ENCODE results near the gene APIP.

APIP gene

DNA sequence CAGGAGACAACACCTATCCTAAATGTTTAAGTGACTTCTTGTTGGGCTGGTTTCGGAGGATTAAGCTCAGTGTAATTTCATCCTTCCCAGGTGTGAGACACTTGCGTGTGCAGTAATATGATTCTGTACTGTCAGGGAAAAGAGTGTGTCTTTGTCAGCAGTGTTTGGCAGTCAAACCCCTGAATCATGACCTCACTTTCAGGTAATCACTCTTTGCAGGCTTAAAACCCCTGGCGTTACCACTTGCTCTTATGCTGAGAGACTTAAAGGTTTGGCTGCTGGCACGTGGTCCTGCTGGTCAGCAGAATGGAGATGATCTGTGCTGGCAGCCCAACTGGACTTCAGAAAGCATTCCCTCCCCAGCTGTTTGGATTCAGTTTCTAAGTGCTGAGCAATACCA, 56.1 kb downstream of the APIP start:
- Histone ChIP-seq H3K9me3 (ENCODE audit: insufficient read depth, low read length) (no peaks in the 10 kb centered on the region), H2AFZ (ENCODE audit: low read depth, low read length, severe bottlenecking) (no peak overlapping the region), H3K27ac (ENCODE audit: low read depth, low read length) (no peak overlapping the region), H3F3A (ENCODE audit: insufficient read depth) (no peaks in the 10 kb centered on the region), H4K20me1 (ENCODE audit: low read depth, low read length) (no peaks in the 10 kb centered on the region), H3K4me2 (ENCODE audit: low read depth, low read length, poor library complexity, severe bottlenecking) (no peak overlapping the region), H3K79me2 (ENCODE audit: insufficient read depth, low read length) (no peaks in the 10 kb centered on the region), H3K36me3 (ENCODE audit: low read length) (no peaks in the 10 kb centered on the region), H3K9ac (ENCODE audit: low read length) (no peak overlapping the region), H3K4me3 (ENCODE audit: insufficient read depth, low read length, poor library complexity, severe bottlenecking) (no peak overlapping the region), H3K9me2 (replicated peaks; ENCODE audit: insufficient read depth, low read length) (no peaks in the 10 kb centered on the region), H3K27me3 (ENCODE audit: low read length) (no peaks in the 10 kb centered on the region)
- TF ChIP-seq CTCF (IDR thresholded peaks at IDR 0.05; ENCODE audit: insufficient read depth, low read length, poor library complexity, severe bottlenecking) (no peak), EZH2phosphoT487 (conservative IDR thresholded peaks at IDR 0.05; ENCODE audit: low read length) (no peak)

- no peak overlapping the region for H3K27ac ChIP-seq (ENCODE audit: low read depth, low read length)
- no peak overlapping the region for H2AFZ ChIP-seq (ENCODE audit: low read depth, low read length, severe bottlenecking)
- H4K20me1 ChIP-seq (ENCODE audit: low read depth, low read length) = no peaks in the 10 kb centered on the region
- H3K4me2 ChIP-seq (ENCODE audit: low read depth, low read length, poor library complexity, severe bottlenecking) = no peak overlapping the region
- H3K4me3 ChIP-seq (ENCODE audit: insufficient read depth, low read length, poor library complexity, severe bottlenecking) = no peak overlapping the region
- H3K9me2 ChIP-seq (replicated peaks; ENCODE audit: insufficient read depth, low read length) = no peaks in the 10 kb centered on the region
- H3K9me3 ChIP-seq (ENCODE audit: insufficient read depth, low read length) = no peaks in the 10 kb centered on the region
- H3K79me2 ChIP-seq (ENCODE audit: insufficient read depth, low read length) = no peaks in the 10 kb centered on the region
- no peaks in the 10 kb centered on the region for H3K36me3 ChIP-seq (ENCODE audit: low read length)
- no peak for TF ChIP-seq EZH2phosphoT487 (conservative IDR thresholded peaks at IDR 0.05; ENCODE audit: low read length)
- no peak for TF ChIP-seq CTCF (IDR thresholded peaks at IDR 0.05; ENCODE audit: insufficient read depth, low read length, poor library complexity, severe bottlenecking)
- H3F3A ChIP-seq (ENCODE audit: insufficient read depth) = no peaks in the 10 kb centered on the region
- H3K9ac ChIP-seq (ENCODE audit: low read length) = no peak overlapping the region
- no peaks in the 10 kb centered on the region for H3K27me3 ChIP-seq (ENCODE audit: low read length)
Observed at GRCh38 chr11:34859496-34859895, 56.7 kb downstream of the APIP start.

GRCh38 chr11:34857463-34857862, 58.7 kb downstream of the APIP start:
- no peak for TF ChIP-seq CTCF (IDR thresholded peaks at IDR 0.05; ENCODE audit: insufficient read depth, low read length, poor library complexity, severe bottlenecking)
- TF ChIP-seq EZH2phosphoT487 (conservative IDR thresholded peaks at IDR 0.05; ENCODE audit: low read length) = no peak
- H3K4me3 ChIP-seq (ENCODE audit: insufficient read depth, low read length, poor library complexity, severe bottlenecking) = no peak overlapping the region

More at GRCh38 chr11:34857463-34857862, 58.7 kb downstream of the APIP start:
- H3F3A ChIP-seq (ENCODE audit: insufficient read depth) = no peaks in the 10 kb centered on the region
- H4K20me1 ChIP-seq (ENCODE audit: low read depth, low read length) = no peaks in the 10 kb centered on the region
- H3K27me3 ChIP-seq (ENCODE audit: low read length) = no peaks in the 10 kb centered on the region
- no peak overlapping the region for H3K4me2 ChIP-seq (ENCODE audit: low read depth, low read length, poor library complexity, severe bottlenecking)
- no peaks in the 10 kb centered on the region for H3K9me2 ChIP-seq (replicated peaks; ENCODE audit: insufficient read depth, low read length)
- H2AFZ ChIP-seq (ENCODE audit: low read depth, low read length, severe bottlenecking) = no peak overlapping the region
- H3K9ac ChIP-seq (ENCODE audit: low read length) = no peak overlapping the region
- H3K36me3 ChIP-seq (ENCODE audit: low read length) = no peaks in the 10 kb centered on the region
- H3K9me3 ChIP-seq (ENCODE audit: insufficient read depth, low read length) = no peaks in the 10 kb centered on the region
- H3K79me2 ChIP-seq (ENCODE audit: insufficient read depth, low read length) = no peaks in the 10 kb centered on the region
- no peak overlapping the region for H3K27ac ChIP-seq (ENCODE audit: low read depth, low read length)

Data from SU-DHL-6 (cell line).